IMR-90 (cell line): Measurements from ENCODE around the gene PLSCR5. TPM values are rescaled to one million over a fixed set of nuclear protein-coding genes. Genes with fewer than 3 reads are reported as not detected.

ENCODE experiments used
- ATAC-seq: fragments of 200-7000 bp; cut with Tn5 transposase; 2 replicates; pipeline ENCODE4 v1.9.1; 2020; ENCODE audit warnings: low read depth, mild to moderate bottlenecking, moderate library complexity
- BruUV-seq: library from RNA; stranded (reverse); fragments of 400-500 nt; replicated peaks from 2 replicates; lab custom pipeline; 2021; lab: Mats Ljungman, UMichigan
- CTCF ChIA-PET: fragments of 300-600 bp; formaldehyde crosslinking; extraction: SDS; loops from one replicate; lab custom pipeline; 2021; ENCODE audit warnings: antibody characterized with exemption; lab: Yijun Ruan, JAX
- POLR2A ChIA-PET: fragments of 300-600 bp; sonication (Branson Sonifier 250); formaldehyde crosslinking; loops from one replicate; lab custom pipeline; 2022; ENCODE audit warnings: antibody characterized with exemption; ENCODE audit not compliant: unreplicated experiment; lab: Charles Lee
- DNase-seq: peaks from one replicate; pipeline ENCODE4 v3.0.0; 2013
- H2AFZ ChIP-seq: replicated peaks from 2 replicates; pipeline ENCODE3; 2013; ENCODE audit warnings: low read length, mild to moderate bottlenecking; ENCODE audit not compliant: poor library complexity
- H2AK5ac ChIP-seq: 2 replicates; pipeline ENCODE4 v1.6.1; 2013; ENCODE audit warnings: low read depth, low read length, inconsistent platforms
- H2AK9ac ChIP-seq: replicated peaks from 2 replicates; pipeline ENCODE3; 2013; ENCODE audit warnings: mild to moderate bottlenecking, low read depth, low read length, moderate library complexity; ENCODE audit not compliant: poor library complexity
- H2BK120ac ChIP-seq: 2 replicates; pipeline ENCODE4 v1.6.1; 2013; ENCODE audit warnings: low read depth, low read length, inconsistent platforms
- H2BK15ac ChIP-seq: 3 replicates; pipeline ENCODE4 v1.6.1; 2013; ENCODE audit warnings: low read depth, low read length, inconsistent platforms
- H2BK20ac ChIP-seq: 2 replicates; pipeline ENCODE4 v1.6.1; 2013; ENCODE audit warnings: low read depth, mild to moderate bottlenecking, inconsistent platforms, low read length, moderate library complexity
- H2BK5ac ChIP-seq: 2 replicates; pipeline ENCODE4 v1.6.1; 2013; ENCODE audit warnings: mild to moderate bottlenecking, low read depth, low read length, inconsistent platforms; ENCODE audit not compliant: poor library complexity, severe bottlenecking
- H3K14ac ChIP-seq: replicated peaks from 2 replicates; pipeline ENCODE4 v1.6.1; 2013; ENCODE audit warnings: low read depth, low read length, inconsistent platforms
- H3K18ac ChIP-seq: 2 replicates; pipeline ENCODE4 v1.6.1; 2013; ENCODE audit warnings: low read depth, low read length, control low read depth
- H3K23ac ChIP-seq: 2 replicates; pipeline ENCODE4 v1.6.1; 2013; ENCODE audit warnings: low read depth, low read length, inconsistent platforms
- H3K27ac ChIP-seq: 2 replicates; pipeline ENCODE4 v1.5.1; 2013; ENCODE audit warnings: mild to moderate bottlenecking, control low read depth, low read length; ENCODE audit not compliant: insufficient read depth
- H3K27me3 ChIP-seq: 2 replicates; pipeline ENCODE4 v1.6.1; 2013; ENCODE audit warnings: low read length; ENCODE audit not compliant: control insufficient read depth, insufficient read depth
- H3K36me3 ChIP-seq: 2 replicates; pipeline ENCODE4 v1.6.1; 2013; ENCODE audit warnings: low read length, mixed read lengths; ENCODE audit not compliant: control insufficient read depth, insufficient read depth
- H3K4ac ChIP-seq: 2 replicates; pipeline ENCODE4 v1.6.1; 2013; ENCODE audit warnings: low read depth, low read length, inconsistent platforms
- H3K4me1 ChIP-seq: 2 replicates; pipeline ENCODE4 v1.6.1; 2013; ENCODE audit warnings: low read length, mixed read lengths; ENCODE audit not compliant: control insufficient read depth, insufficient read depth
- H3K4me2 ChIP-seq: 2 replicates; pipeline ENCODE4 v1.6.1; 2013; ENCODE audit warnings: low read depth, mild to moderate bottlenecking, control low read depth, low read length, moderate library complexity
- H3K4me3 ChIP-seq: 2 replicates; pipeline ENCODE4 v1.5.1; 2013; ENCODE audit warnings: low read depth, mild to moderate bottlenecking, control low read depth, low read length, moderate library complexity; ENCODE audit not compliant: insufficient read depth
- H3K56ac ChIP-seq: 2 replicates; pipeline ENCODE4 v1.6.1; 2013; ENCODE audit warnings: low read length, inconsistent platforms; ENCODE audit not compliant: insufficient read depth; ENCODE audit errors: extremely low read depth
- H3K79me1 ChIP-seq, 2 experiments: 2 replicates each; pipeline ENCODE4 v1.6.1; 2013; ENCODE audit warnings: low read length in 2 of 2, inconsistent platforms in 1 of 2, low read depth in 1 of 2
- H3K9ac ChIP-seq: 2 replicates; pipeline ENCODE4 v1.6.1; 2013; ENCODE audit warnings: low read depth, low read length, control low read depth
- H3K9me1 ChIP-seq: 2 replicates; pipeline ENCODE4 v1.6.1; 2013; ENCODE audit warnings: low read length, inconsistent platforms; ENCODE audit not compliant: insufficient read depth
- H3K9me3 ChIP-seq: 2 replicates; pipeline ENCODE4 v1.6.1; 2013; ENCODE audit warnings: low read length; ENCODE audit not compliant: control insufficient read depth, insufficient read depth
- H4K20me1 ChIP-seq: 2 replicates; pipeline ENCODE4 v1.6.1; 2013; ENCODE audit warnings: low read length, inconsistent platforms; ENCODE audit not compliant: insufficient read depth
- H4K5ac ChIP-seq: 2 replicates; pipeline ENCODE4 v1.6.1; 2013; ENCODE audit warnings: mild to moderate bottlenecking, low read depth, low read length, control low read depth
- H4K8ac ChIP-seq, 2 experiments: 2 replicates each; pipeline ENCODE4 v1.6.1; 2013; ENCODE audit warnings: low read depth in 2 of 2, low read length in 2 of 2, control low read depth in 1 of 2, inconsistent platforms in 1 of 2
- H4K91ac ChIP-seq: 2 replicates; pipeline ENCODE4 v1.6.1; 2013; ENCODE audit warnings: low read depth, low read length, inconsistent platforms; ENCODE audit not compliant: insufficient read depth
- BHLHE40 ChIP-seq: fragments of 150-350 bp; IDR thresholded peaks from 2 replicates; pipeline ENCODE4 v1.6.1; 2016; ENCODE audit warnings: mild to moderate bottlenecking, low read depth, low read length
- CEBPB ChIP-seq: IDR thresholded peaks from 2 replicates; pipeline ENCODE4 v1.6.1; 2012; ENCODE audit warnings: low read depth, low read length, improper control_type of control experiment
- CHD1 ChIP-seq: IDR thresholded peaks from 2 replicates; pipeline ENCODE4 v1.6.1; 2012; ENCODE audit warnings: low read depth, low read length, improper control_type of control experiment
- CTCF ChIP-seq: conservative IDR thresholded peaks from 2 replicates; pipeline ENCODE4 v1.5.1; 2012; ENCODE audit warnings: mild to moderate bottlenecking, low read depth, low read length, improper control_type of control experiment
- ELK1 ChIP-seq: fragments of 150-350 bp; IDR thresholded peaks from 2 replicates; pipeline ENCODE4 v1.6.1; 2016; ENCODE audit warnings: low read depth, mild to moderate bottlenecking, low read length, moderate library complexity, borderline replicate concordance
- FOS ChIP-seq: fragments of 150-350 bp; IDR thresholded peaks from 2 replicates; pipeline ENCODE4 v1.6.1; 2016; ENCODE audit warnings: low read depth, low read length
- MAFK ChIP-seq: IDR thresholded peaks from 2 replicates; pipeline ENCODE4 v1.6.1; 2012; ENCODE audit warnings: low read depth, low read length, improper control_type of control experiment
- MAZ ChIP-seq: IDR thresholded peaks from 2 replicates; pipeline ENCODE4 v1.6.1; 2012; ENCODE audit warnings: low read depth, mild to moderate bottlenecking, low read length, improper control_type of control experiment, moderate library complexity, borderline replicate concordance
- MXI1 ChIP-seq: IDR thresholded peaks from 2 replicates; pipeline ENCODE4 v1.6.1; 2012; ENCODE audit warnings: low read depth, mild to moderate bottlenecking, low read length, moderate library complexity, borderline replicate concordance
- NFE2L2 ChIP-seq: fragments of 150-350 bp; IDR thresholded peaks from 2 replicates; pipeline ENCODE4 v1.6.1; 2016; ENCODE audit warnings: low read depth, mild to moderate bottlenecking, low read length
- POLR2A ChIP-seq: IDR thresholded peaks from 2 replicates; pipeline ENCODE4 v1.6.1; 2012; ENCODE audit warnings: mild to moderate bottlenecking, low read depth, low read length
- RAD21 ChIP-seq: IDR thresholded peaks from 2 replicates; pipeline ENCODE4 v1.6.1; 2012; ENCODE audit warnings: low read length, improper control_type of control experiment
- RCOR1 ChIP-seq: IDR thresholded peaks from 2 replicates; pipeline ENCODE4 v1.6.1; 2012; ENCODE audit warnings: mild to moderate bottlenecking, low read length, improper control_type of control experiment; ENCODE audit not compliant: insufficient replicate concordance
- RFX5 ChIP-seq: IDR thresholded peaks from 2 replicates; pipeline ENCODE4 v1.8.0; 2012; ENCODE audit warnings: low read depth, mild to moderate bottlenecking, low read length, moderate library complexity
- SMC3 ChIP-seq: fragments of 150-350 bp; IDR thresholded peaks from 2 replicates; pipeline ENCODE4 v1.6.1; 2016; ENCODE audit warnings: low read depth, mild to moderate bottlenecking, antibody characterized with exemption, low read length, moderate library complexity
- USF2 ChIP-seq: fragments of 150-350 bp; IDR thresholded peaks from 2 replicates; pipeline ENCODE4 v1.6.1; 2017; ENCODE audit warnings: mild to moderate bottlenecking, antibody characterized with exemption, low read length, low read depth
- WGBS, 2 experiments: methylation state at CpG; one replicate each; pipeline versions ENCODE4 v1.1.5 to v1.1.7; 2013; ENCODE audit warnings: missing lambda C conversion rate in 2 of 2; ENCODE audit not compliant: insufficient read length in 1 of 2; ENCODE audit errors: extremely low coverage in 2 of 2; 5-methylcytosine and 5-hydroxymethylcytosine counted together
- dilution Hi-C: fragments of 300-500 bp; cut with HindIII; formaldehyde crosslinking; loops from one replicate; pipeline ENCODE4 v1.14.3; 2018; ENCODE audit warnings: low sequenced_read_pairs; ENCODE audit not compliant: unreplicated experiment
- in situ Hi-C: fragments of 300-500 bp; cut with MboI; formaldehyde crosslinking; loops from 3 replicates; pipeline ENCODE4 v1.14.3; 2019; ENCODE audit warnings: low sequenced_read_pairs, inconsistent platforms, mixed read lengths
- intact Hi-C: fragments of 100-400 bp; cut with micrococcal nuclease; formaldehyde crosslinking; loops from 2 replicates; pipeline ENCODE4 v1.10.0; 2022
- polyA plus RNA-seq, 3 experiments: library from polyadenylated mRNA; depleted of rRNA; stranded (reverse); fragments of >200 nt; gene quantifications; 2 replicates each; pipeline ENCODE4 v1.2.3, GENCODE V29; 2012; ENCODE audit warnings: low replicate concordance in 1 of 3
- total RNA-seq: library from RNA; depleted of rRNA; stranded (reverse); fragments of >200 nt; gene quantifications from 2 replicates; pipeline ENCODE4 v1.2.3, GENCODE V29; 2012

Gene PLSCR5
- total and polyA plus RNA-seq, 2 of the 4 experiments (the other 2 are of a cell fraction), result not detected

GRCh38 chr3:146626403-146627122, 21.4 kb upstream of the PLSCR5 start:
- no peak overlapping the region for H2AFZ ChIP-seq
- no peak overlapping the region for H3K4ac ChIP-seq
- no peaks in the 10 kb centered on the region for H3K36me3 ChIP-seq
- H3K18ac ChIP-seq, result no peak overlapping the region
- H3K9me1 ChIP-seq, result no peaks in the 10 kb centered on the region
- H3K14ac ChIP-seq, result no peak overlapping the region
- H4K20me1 ChIP-seq, result no peaks in the 10 kb centered on the region
- no peak overlapping the region for H4K5ac ChIP-seq
- H4K91ac ChIP-seq, result no peak overlapping the region
- intact Hi-C loops (no loop called here), in situ Hi-C loops (no loop called here), dilution Hi-C loops (no loop called here)
- no peak overlapping the region for H3K9ac ChIP-seq
- no peak overlapping the region for H4K8ac ChIP-seq
- H3K79me1 ChIP-seq, result no peaks in the 10 kb centered on the region
- no peak overlapping the region for H3K23ac ChIP-seq
- H2AK5ac ChIP-seq, result no peak overlapping the region
- ChIA-PET CTCF (no interaction called here), POLR2A (no interaction called here)
- H2BK15ac ChIP-seq, result no peak overlapping the region
- no peak overlapping the region for H2BK120ac ChIP-seq
- BruUV-seq, result no TSS peak
- no peak overlapping the region for H3K56ac ChIP-seq
- H2BK5ac ChIP-seq, result no peak overlapping the region
- H3K27ac ChIP-seq, result no peak overlapping the region
- TF ChIP-seq MXI1 (no peak), POLR2A (no peak), CEBPB (no peak), BHLHE40 (no peak), SMC3 (no peak), CTCF (no peak), CHD1 (no peak), NFE2L2 (no peak), MAZ (no peak), MAFK (no peak), RAD21 (no peak), RCOR1 (no peak), FOS (no peak), RFX5 (no peak), ELK1 (no peak), USF2 (no peak)
- no peak for DNase-seq
- H3K4me3 ChIP-seq, result no peak overlapping the region
- no peak overlapping the region for H2BK20ac ChIP-seq
- no peaks in the 10 kb centered on the region for H3K4me1 ChIP-seq
- H3K9me3 ChIP-seq, result no peaks in the 10 kb centered on the region
- no peak for ATAC-seq
- H2AK9ac ChIP-seq, result no peak overlapping the region
- no peak overlapping the region for H3K4me2 ChIP-seq
- H3K27me3 ChIP-seq, result no peaks in the 10 kb centered on the region
- WGBS, 2 experiments, result 88% methylated on average over 3 of the region's 8 CpGs; no CpG with 5 or more reads in 1 of the 2 experiments
